Psoas muscle (tissue), 8 donors: ENCODE data around the gene CHI3L1. TPM values are rescaled to one million over a fixed set of nuclear protein-coding genes. Genes with fewer than 3 reads are reported as not detected.

ENCODE experiments used
- ATAC-seq, 4 donors: fragments of 200-7000 bp; cut with Tn5 transposase; one replicate each; pipeline ENCODE4 v1.9.1; 2020; ENCODE audit warnings: moderate library complexity in 3 of 4, mild to moderate bottlenecking in 2 of 4
- DNase-seq, 2 donors: peaks; one replicate each; pipeline ENCODE4 v3.0.0-alpha.2; 2020
- H3K27ac ChIP-seq: fragments of 200-600 bp; one replicate; pipeline ENCODE4 v1.8.0; 2022
- H3K27me3 ChIP-seq, 3 donors: fragments of 200-600 bp in 1 of 3; one replicate each; pipeline versions ENCODE4 v1.6.1 to v1.8.0; 2013 to 2022; ENCODE audit warnings: low read length in 2 of 3, mild to moderate bottlenecking in 2 of 3, moderate library complexity in 1 of 3; ENCODE audit not compliant: insufficient read depth in 3 of 3
- H3K36me3 ChIP-seq, 2 donors: fragments of 200-600 bp in 1 of 2; one replicate each; pipeline versions ENCODE4 v1.6.1 to v1.8.0; 2013 to 2022; ENCODE audit warnings: low read depth in 1 of 2, mild to moderate bottlenecking in 1 of 2, moderate library complexity in 1 of 2; ENCODE audit not compliant: insufficient read depth in 1 of 2
- H3K4me1 ChIP-seq: fragments of 200-600 bp; one replicate; pipeline ENCODE4 v1.8.0; 2022
- H3K4me3 ChIP-seq: fragments of 200-600 bp; one replicate; pipeline ENCODE4 v1.8.0; 2022; ENCODE audit warnings: mild to moderate bottlenecking
- H3K9me3 ChIP-seq: fragments of 200-600 bp; one replicate; pipeline ENCODE4 v1.8.0; 2022
- WGBS, 3 donors: extraction: QIAGEN DNeasy Blood & Tissue Kit; methylation state at CpG; one replicate each; pipeline versions ENCODE4 v1.1.6 to v1.1.7; 2013; 5-methylcytosine and 5-hydroxymethylcytosine counted together
- intact Hi-C, 2 donors: fragments of 100-400 bp; cut with DNase I; formaldehyde crosslinking; loops; one replicate each; pipeline versions ENCODE4 v1.11.0 to v1.14.2; 2022
- polyA plus RNA-seq, 3 donors: library from polyadenylated mRNA; stranded (reverse); fragments of 200-250 nt; gene quantifications; one replicate each; pipeline ENCODE4 v1.2.3, GENCODE V29; 2013
- total RNA-seq, 4 donors: library from RNA; stranded (reverse); fragmentation: NEBNext Ultra II Directional in 2 of 4; extraction: Animal tissue kit (Norgen Biotek cat#: 25700) in 2 of 4; gene quantifications; one replicate each; pipeline versions ENCODE4 v1.2.1 to v1.2.4, GENCODE V29; 2021 to 2023
- TF ChIP-seq, protein P1 (sequence below): fragments of 200-600 bp; IDR thresholded peaks from one replicate; pipeline ENCODE4 v1.8.0; 2022; ENCODE audit warnings: antibody characterized with exemption
- donor health status: healthy with polysubstance abuse.
- donor health status: DM: no; HTN: no; CAD: no; lungs with moderate emphysema.
- donor health status: Bipolar disorder and iron deficiency.
- donor health status: healthy.
- donor health status: DM: yes; HTN: yes; CAD: no.
- donor health status: DM: no; HTN: no; CAD: no.
- donor health status: DM: no; HTN: no; CAD: no.
- donor health status: DM: yes; HTN: yes; CAD: no.

Gene CHI3L1
- total and polyA plus RNA-seq, 7 donors = 1.7 to 156 (median 9.9) TPM

DNA sequence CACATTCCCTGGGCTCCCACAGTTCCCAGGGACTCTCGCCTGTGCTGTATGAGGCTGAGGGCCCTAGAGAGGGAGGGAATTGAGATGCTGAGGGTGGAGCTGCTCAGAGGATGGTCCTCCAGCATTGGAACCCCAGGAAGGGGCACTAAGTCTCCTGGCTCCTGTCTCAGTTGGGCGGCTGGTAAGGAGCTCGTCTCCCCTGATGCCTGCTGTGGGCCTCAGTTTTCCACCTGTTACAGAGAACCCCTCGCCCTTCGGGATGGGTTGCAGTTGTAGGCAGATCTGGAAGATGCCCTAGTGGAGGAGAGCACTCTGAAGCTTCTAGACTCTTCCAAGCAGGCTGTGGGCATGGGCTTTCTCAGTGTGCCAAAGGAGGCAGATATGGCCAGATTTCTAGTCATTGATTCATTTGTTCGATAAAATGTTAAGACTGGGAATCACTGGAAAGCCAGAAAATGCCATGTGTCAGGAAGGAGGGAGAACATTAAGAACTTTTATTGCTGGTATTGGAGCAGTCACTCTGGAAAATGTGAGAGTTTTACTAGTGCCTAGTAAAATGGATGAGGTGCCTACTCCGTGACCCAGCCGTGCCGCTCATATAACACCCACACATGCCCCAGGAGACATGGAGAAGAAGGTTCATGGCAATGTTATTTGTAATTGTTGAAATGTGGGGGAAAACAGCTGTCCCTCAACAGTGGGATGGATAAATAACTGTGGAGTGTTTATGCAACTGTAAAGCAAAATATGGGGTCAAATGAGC lies 10.1 kb downstream of the CHI3L1 start:
- Histone ChIP-seq H3K4me1 (peaks cover 59% of the 10 kb centered on the region), H3K4me3 (no peak overlapping the region), H3K36me3 (peaks cover 0 to under 1% of the 10 kb centered on the region in 2 donors), H3K9me3 (no peaks in the 10 kb centered on the region), H3K27me3 (no peaks in the 10 kb centered on the region), H3K27ac (peak overlapping the region; percentile 89)
- WGBS, 3 donors = 90 to 94% (median 94%) methylated on average over 9 of the region's 9 CpGs
- TF ChIP-seq, protein P1, sequence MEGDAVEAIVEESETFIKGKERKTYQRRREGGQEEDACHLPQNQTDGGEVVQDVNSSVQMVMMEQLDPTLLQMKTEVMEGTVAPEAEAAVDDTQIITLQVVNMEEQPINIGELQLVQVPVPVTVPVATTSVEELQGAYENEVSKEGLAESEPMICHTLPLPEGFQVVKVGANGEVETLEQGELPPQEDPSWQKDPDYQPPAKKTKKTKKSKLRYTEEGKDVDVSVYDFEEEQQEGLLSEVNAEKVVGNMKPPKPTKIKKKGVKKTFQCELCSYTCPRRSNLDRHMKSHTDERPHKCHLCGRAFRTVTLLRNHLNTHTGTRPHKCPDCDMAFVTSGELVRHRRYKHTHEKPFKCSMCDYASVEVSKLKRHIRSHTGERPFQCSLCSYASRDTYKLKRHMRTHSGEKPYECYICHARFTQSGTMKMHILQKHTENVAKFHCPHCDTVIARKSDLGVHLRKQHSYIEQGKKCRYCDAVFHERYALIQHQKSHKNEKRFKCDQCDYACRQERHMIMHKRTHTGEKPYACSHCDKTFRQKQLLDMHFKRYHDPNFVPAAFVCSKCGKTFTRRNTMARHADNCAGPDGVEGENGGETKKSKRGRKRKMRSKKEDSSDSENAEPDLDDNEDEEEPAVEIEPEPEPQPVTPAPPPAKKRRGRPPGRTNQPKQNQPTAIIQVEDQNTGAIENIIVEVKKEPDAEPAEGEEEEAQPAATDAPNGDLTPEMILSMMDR = no peak
- ATAC-seq (no peak), DNase-seq (no peak)
- intact Hi-C loops = loop anchor here in 1 of 2 donors (5.0 kb wide), 1 partner anchor 91 kb away; no protein-coding TSS in a partner anchor

DNA sequence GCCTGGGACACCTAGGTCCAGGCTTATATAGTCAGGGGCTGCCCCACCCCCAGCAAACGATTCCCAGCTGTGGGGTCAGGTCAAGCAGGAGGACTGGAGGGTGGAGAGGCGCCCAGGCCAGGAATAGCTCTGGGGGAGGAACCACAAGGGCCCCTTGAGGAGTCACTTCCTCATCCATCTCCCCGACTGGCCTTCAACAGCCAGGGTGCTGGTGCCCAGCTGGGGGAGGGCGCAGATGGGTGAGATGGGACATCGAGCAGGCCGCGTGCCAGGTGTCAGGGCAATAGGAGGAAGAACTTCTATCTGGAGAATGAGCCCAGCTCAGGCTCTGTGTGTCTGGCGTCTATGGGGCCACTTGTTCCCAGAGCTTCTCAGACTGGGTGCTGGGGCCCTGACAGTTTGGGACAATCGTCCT lies 10.7 kb downstream of the CHI3L1 start:
- Histone ChIP-seq H3K4me1 (peaks cover 59% of the 10 kb centered on the region), H3K27me3 (no peaks in the 10 kb centered on the region), H3K4me3 (peak overlapping the region; percentile 38), H3K36me3 (peaks cover 0 to 3% of the 10 kb centered on the region in 2 donors), H3K27ac (peak overlapping the region; percentile 89), H3K9me3 (no peaks in the 10 kb centered on the region)
- TF ChIP-seq, protein P1 = no peak
- ATAC-seq (peak in 3 of 4 donors; percentile 5 to 30 (median 22)), DNase-seq (peak; percentile 73 to 77)
- intact Hi-C loops = loop anchor here in 1 of 2 donors (2.0 to 5.0 kb wide), 2 partner anchors 25 to 91 kb away; no protein-coding TSS in a partner anchor
- WGBS, 3 donors = 62 to 71% (median 63%) methylated on average over 9 of the region's 9 CpGs

DNA sequence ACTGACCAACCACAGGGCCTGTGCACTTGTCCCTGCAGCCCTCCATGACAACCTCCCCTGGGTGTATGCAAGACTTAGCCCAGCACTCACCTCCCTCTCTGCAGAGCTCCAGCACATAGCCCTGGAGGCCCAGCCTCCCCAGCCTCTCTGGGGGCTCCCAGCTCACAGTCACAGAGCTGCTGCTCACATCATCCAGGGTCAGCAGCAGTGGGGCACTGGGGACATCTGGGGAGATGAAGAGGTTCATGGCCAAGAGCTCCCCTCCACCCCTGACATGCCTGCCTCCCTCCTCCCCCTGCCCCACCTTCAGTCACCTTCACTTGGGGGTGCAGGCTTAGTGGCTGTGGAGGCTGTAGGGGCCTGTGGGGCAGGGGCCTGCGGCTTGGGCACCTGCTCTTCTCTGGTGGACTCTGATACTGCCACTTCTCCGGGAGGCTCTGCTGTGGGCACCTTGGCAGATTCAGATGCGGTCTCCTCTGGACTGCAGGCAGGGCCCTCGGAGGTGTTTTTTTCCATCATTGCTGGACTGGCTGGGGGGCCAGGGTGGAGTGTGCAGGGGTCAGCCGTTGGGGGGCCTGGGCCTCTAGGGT lies 11.2 kb downstream of the CHI3L1 start, which contains the start of gene MYBPH:
Gene MYBPH (minus strand): TSS at position 590 of the 590 bp plus-strand sequence. CDS start 71 bp downstream, at position 519.
- no peak for ATAC-seq
- intact Hi-C loops = loop anchor here in 1 of 2 donors (2.0 to 5.0 kb wide), 2 partner anchors 25 to 92 kb away; no protein-coding TSS in a partner anchor
- WGBS, 3 donors = 69 to 84% (median 76%) methylated on average over 5 of the region's 5 CpGs
- H3K4me1 ChIP-seq = peaks cover 59% of the 10 kb centered on the region
- no peaks in the 10 kb centered on the region for H3K9me3 ChIP-seq
- peak within 1 kb of the TSS; percentile 89 for H3K27ac ChIP-seq
- TF ChIP-seq, protein P1 = no peak
- no peak for DNase-seq
- peaks cover 0 to 5% of the 10 kb centered on the region in 2 donors for H3K36me3 ChIP-seq
- H3K27me3 ChIP-seq = no peaks in the 10 kb centered on the region
- peak within 1 kb of the TSS; percentile 38 for H3K4me3 ChIP-seq

DNA sequence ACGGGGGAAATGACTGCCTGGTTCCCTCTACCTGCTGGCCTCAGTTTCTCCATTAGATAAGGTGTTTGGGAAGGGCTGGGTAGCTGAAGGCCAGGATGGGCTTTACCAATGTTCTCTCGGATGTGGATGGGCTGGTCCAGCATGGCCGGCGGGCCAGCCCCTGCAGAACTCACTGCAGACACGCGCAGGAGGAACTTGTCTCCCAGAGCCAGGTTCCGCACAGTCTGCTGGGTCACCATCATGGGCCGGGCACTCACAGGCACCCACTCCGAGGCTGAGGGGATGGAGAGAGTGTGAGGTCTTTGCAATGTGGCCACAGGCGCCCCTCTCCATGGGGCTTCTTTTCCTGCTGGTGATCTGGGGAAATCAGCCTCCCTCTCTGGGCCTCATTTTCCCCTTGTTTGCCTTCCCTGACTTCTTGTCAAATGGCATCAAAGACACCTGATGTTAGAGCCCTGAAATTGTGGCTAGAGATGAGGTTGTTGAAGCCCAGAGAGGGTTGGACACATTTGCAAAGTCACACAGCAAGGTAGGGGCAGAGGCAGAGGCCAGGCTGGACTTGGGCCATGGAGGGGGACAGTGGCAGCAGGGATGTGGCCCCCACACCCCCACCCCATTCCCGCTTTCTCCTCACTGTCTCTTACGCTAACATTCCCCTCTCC lies 12.0 kb downstream of the CHI3L1 start:
- Histone ChIP-seq H3K4me3 (peak overlapping the region; percentile 38), H3K27ac (peak overlapping the region; percentile 89)

More for the DNA sequence above, 12.0 kb downstream of the CHI3L1 start:
- ATAC-seq (no peak), DNase-seq (no peak)
- Histone ChIP-seq H3K36me3 (peaks cover 0 to 12% of the 10 kb centered on the region in 2 donors), H3K4me1 (peaks cover 59% of the 10 kb centered on the region), H3K9me3 (no peaks in the 10 kb centered on the region), H3K27me3 (no peaks in the 10 kb centered on the region)
- WGBS, 3 donors = 92 to 95% (median 94%) methylated on average over 12 of the region's 12 CpGs
- intact Hi-C loops = loop anchor here (2.0 to 5.0 kb wide), 3 partner anchors 26 to 52 kb away; no protein-coding TSS in a partner anchor
- TF ChIP-seq, protein P1 = no peak
